GM18951 (cell line): Measurements from ENCODE around the gene HSCB.

Experiments used
- POLR2A ChIP-seq: IDR thresholded peaks from 4 replicates; pipeline ENCODE4 v1.6.1; 2011; ENCODE audit warnings: mild to moderate bottlenecking; ENCODE audit not compliant: insufficient read length, insufficient read depth; ENCODE audit errors: extremely low read depth
- in situ Hi-C: fragments of 300-500 bp; cut with MboI; formaldehyde crosslinking; loops from one replicate; pipeline ENCODE4 v1.12.0; 2022; ENCODE audit warnings: low sequenced_read_pairs, mixed read lengths, inconsistent platforms; ENCODE audit not compliant: unreplicated experiment

The HSCB gene

GRCh38 chr22:28791841-28792490 is 50.1 kb downstream of the HSCB start:
- in situ Hi-C loops = no loop called here
- no peak for TF ChIP-seq POLR2A

- peak; percentile 41 for TF ChIP-seq POLR2A
Observed at GRCh38 chr22:28792491-28793383, 50.9 kb downstream of the HSCB start.

GRCh38 chr22:28793976-28794584 is 52.2 kb downstream of the HSCB start:
- no peak for TF ChIP-seq POLR2A
- in situ Hi-C loops = no loop called here

More at GRCh38 chr22:28792491-28793383, 50.9 kb downstream of the HSCB start:
- in situ Hi-C loops = no loop called here

- in situ Hi-C loops = no loop called here
- no peak for TF ChIP-seq POLR2A
Observed at GRCh38 chr22:28795071-28795693, 53.3 kb downstream of the HSCB start.

GRCh38 chr22:28795932-28796856 is 54.4 kb downstream of the HSCB start:
- in situ Hi-C loops = no loop called here
- peak; percentile 49 for TF ChIP-seq POLR2A

GRCh38 chr22:28798810-28799605 is 57.2 kb downstream of the HSCB start:
- in situ Hi-C loops = no loop called here
- TF ChIP-seq POLR2A = peak; percentile 17

- in situ Hi-C loops = no loop called here
- no peak for TF ChIP-seq POLR2A
Observed at GRCh38 chr22:28799606-28800307, 57.9 kb downstream of the HSCB start.

- in situ Hi-C loops = no loop called here
- TF ChIP-seq POLR2A = peak; percentile 98
Observed at GRCh38 chr22:28800308-28801041, 58.6 kb downstream of the HSCB start, which contains the start of gene XBP1. TSS of gene XBP1 (minus strand) at chr22:28800569.

GRCh38 chr22:28801845-28802594 is 60.2 kb downstream of the HSCB start:
- in situ Hi-C loops = no loop called here
- TF ChIP-seq POLR2A = no peak
